ENCODE data around the gene IGSF21.

The IGSF21 gene

DNA sequence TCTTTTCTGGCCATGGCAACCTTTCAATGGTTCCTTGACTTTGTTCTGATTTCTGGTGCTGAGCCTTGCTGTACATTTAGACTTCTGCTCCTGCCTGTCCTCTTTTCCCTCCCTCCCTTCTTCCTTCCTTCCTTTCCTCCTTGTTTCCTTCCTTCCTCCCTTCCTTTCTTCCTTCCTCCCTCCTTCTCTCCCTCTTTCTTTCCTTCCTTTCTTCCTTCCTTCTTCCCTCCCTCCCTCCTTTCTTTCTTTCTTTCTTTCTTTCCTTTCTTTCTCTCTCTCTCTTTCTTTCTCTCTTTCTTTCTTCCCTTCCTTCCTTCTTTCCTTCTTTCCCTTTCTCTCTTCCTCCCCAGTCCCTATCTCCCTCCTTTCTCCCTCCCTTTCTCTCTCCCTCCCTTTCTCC, 10.4 kb upstream of the IGSF21 start:
- DNase-seq (ENCODE audit: extremely low read depth, insufficient read length): no peak
- no peak overlapping the region for H3K4me3 ChIP-seq (replicated peaks; ENCODE audit: low read depth, low read length)
- TF ChIP-seq, protein P1, sequence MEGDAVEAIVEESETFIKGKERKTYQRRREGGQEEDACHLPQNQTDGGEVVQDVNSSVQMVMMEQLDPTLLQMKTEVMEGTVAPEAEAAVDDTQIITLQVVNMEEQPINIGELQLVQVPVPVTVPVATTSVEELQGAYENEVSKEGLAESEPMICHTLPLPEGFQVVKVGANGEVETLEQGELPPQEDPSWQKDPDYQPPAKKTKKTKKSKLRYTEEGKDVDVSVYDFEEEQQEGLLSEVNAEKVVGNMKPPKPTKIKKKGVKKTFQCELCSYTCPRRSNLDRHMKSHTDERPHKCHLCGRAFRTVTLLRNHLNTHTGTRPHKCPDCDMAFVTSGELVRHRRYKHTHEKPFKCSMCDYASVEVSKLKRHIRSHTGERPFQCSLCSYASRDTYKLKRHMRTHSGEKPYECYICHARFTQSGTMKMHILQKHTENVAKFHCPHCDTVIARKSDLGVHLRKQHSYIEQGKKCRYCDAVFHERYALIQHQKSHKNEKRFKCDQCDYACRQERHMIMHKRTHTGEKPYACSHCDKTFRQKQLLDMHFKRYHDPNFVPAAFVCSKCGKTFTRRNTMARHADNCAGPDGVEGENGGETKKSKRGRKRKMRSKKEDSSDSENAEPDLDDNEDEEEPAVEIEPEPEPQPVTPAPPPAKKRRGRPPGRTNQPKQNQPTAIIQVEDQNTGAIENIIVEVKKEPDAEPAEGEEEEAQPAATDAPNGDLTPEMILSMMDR (IDR thresholded peaks at IDR 0.05; ENCODE audit: insufficient read depth, low read length, poor library complexity, severe bottlenecking): no peak
- no peaks in the 10 kb centered on the region; the same call in 1 of the 2 replicates for H3K27me3 ChIP-seq (replicated peaks; ENCODE audit: control insufficient read depth, insufficient read depth, low read length)
- no peaks in the 10 kb centered on the region for H3K36me3 ChIP-seq (ENCODE audit: control insufficient read depth, insufficient read depth, low read length)

DNA sequence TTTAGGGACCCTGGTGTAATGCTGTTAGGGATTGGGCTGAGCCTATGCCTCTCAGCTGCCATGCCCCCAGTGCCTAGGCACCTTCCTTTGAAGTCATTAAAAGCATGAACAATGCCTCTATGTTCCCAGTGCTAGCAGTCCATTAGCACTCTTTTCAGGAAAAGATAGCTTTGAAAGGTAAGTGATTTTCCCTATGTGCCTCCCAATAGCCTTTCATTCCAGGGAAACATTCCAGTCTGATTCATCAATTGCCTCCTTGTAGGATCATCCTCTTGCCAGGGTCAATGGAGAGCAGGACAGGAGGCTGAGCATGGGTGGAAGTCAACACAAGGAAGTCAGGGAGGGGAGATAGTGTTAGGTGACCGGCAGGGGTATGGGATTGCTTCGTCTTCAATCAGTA, 8.6 kb upstream of the IGSF21 start:
- H3K27me3 ChIP-seq (replicated peaks; ENCODE audit: control insufficient read depth, insufficient read depth, low read length): no peaks in the 10 kb centered on the region; the same call in 1 of the 2 replicates
- no peaks in the 10 kb centered on the region for H3K36me3 ChIP-seq (ENCODE audit: control insufficient read depth, insufficient read depth, low read length)
- TF ChIP-seq, protein P1 (IDR thresholded peaks at IDR 0.05; ENCODE audit: insufficient read depth, low read length, poor library complexity, severe bottlenecking): no peak
- no peak overlapping the region for H3K4me3 ChIP-seq (replicated peaks; ENCODE audit: low read depth, low read length)
- no peak for DNase-seq (ENCODE audit: extremely low read depth, insufficient read length)

DNA sequence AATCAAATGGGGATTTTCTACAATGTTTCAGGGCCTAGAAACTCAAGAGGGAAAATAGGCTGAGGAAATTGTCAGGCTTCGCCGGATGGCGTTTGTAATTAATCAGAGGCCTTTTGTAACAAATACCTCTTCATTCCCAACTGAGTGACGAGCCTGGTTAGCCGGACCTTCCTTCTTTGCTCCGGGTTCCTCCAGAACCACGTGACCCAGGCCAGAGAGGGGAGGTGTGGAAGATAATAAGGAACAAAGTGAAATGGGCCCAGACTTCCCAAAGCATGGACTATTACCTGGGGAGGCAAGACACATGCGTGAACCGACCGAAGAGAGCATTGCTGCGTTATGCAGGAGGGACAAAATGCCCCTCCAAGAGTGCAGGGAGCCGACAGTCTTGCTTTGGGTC, 7.5 kb upstream of the IGSF21 start:
- Histone ChIP-seq H3K36me3 (ENCODE audit: control insufficient read depth, insufficient read depth, low read length) (no peaks in the 10 kb centered on the region), H3K27me3 (replicated peaks; ENCODE audit: control insufficient read depth, insufficient read depth, low read length) (no peaks in the 10 kb centered on the region; the same call in 1 of the 2 replicates), H3K4me3 (replicated peaks; ENCODE audit: low read depth, low read length) (no peak overlapping the region)
- TF ChIP-seq, protein P1 (IDR thresholded peaks at IDR 0.05; ENCODE audit: insufficient read depth, low read length, poor library complexity, severe bottlenecking): no peak
- DNase-seq (ENCODE audit: extremely low read depth, insufficient read length): no peak

DNA sequence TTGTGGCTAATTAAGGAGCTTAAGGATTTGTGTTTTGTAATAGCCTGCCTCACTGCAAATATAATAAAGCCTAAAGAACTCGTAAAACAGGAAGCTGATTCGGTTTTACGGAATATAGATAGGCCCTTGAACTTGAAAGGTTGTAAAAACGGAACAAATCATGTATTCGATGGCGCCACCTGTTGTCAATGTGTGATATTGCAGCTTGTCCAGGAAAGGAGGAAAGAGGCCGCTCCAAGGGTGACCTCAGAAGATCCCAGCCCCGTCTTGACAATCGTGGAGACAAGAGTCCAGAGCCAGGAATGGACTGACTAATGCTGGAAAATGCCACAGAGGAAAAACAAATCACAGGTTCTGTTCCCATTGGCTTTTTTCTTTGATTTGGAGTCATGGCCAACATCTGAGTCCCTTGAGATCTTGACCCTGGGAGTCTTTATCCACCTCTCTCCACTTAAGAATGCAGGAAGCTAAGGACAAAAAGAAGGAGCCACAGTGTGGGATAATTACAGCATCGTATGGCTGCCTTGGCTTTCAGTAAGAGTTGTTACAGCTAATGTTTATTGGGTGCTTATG, 7.0 kb upstream of the IGSF21 start:
- Histone ChIP-seq H3K36me3 (ENCODE audit: control insufficient read depth, insufficient read depth, low read length) (no peaks in the 10 kb centered on the region), H3K27me3 (replicated peaks; ENCODE audit: control insufficient read depth, insufficient read depth, low read length) (no peaks in the 10 kb centered on the region; the same call in 1 of the 2 replicates), H3K4me3 (replicated peaks; ENCODE audit: low read depth, low read length) (no peak overlapping the region)
- no peak for DNase-seq (ENCODE audit: extremely low read depth, insufficient read length)
- TF ChIP-seq, protein P1 (IDR thresholded peaks at IDR 0.05; ENCODE audit: insufficient read depth, low read length, poor library complexity, severe bottlenecking): peak; percentile 69

DNA sequence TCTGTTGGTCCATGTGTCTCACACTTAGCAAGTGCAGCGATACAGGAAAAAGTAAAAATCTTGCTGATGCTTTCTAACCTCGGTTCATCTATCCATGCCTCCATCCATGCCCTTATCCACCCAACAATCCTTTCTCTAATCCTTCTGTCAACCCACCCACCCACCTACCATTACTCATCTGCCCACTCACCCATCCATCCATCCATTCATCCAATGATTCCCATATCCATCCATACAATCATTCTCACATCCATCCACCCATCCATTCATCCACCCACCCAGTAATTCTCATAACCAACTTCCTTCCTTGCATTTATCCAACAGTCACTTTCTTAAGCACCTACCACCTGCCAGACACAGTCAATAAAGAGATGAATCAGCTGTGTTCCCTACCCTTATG, 6.1 kb upstream of the IGSF21 start:
- DNase-seq (ENCODE audit: extremely low read depth, insufficient read length): no peak
- no peaks in the 10 kb centered on the region; the same call in 1 of the 2 replicates for H3K27me3 ChIP-seq (replicated peaks; ENCODE audit: control insufficient read depth, insufficient read depth, low read length)
- no peak overlapping the region for H3K4me3 ChIP-seq (replicated peaks; ENCODE audit: low read depth, low read length)
- TF ChIP-seq, protein P1 (IDR thresholded peaks at IDR 0.05; ENCODE audit: insufficient read depth, low read length, poor library complexity, severe bottlenecking): no peak
- no peaks in the 10 kb centered on the region for H3K36me3 ChIP-seq (ENCODE audit: control insufficient read depth, insufficient read depth, low read length)

Measured in GM06990 (cell line).